ENCODE measurements around the gene MEDAG.

MEDAG gene

GRCh38 chr13:30872685-30873461 lies 33.2 kb upstream of the MEDAG start:
- peak; percentile 73 for DNase-seq (ENCODE audit: low spot score)

- no peak for DNase-seq (ENCODE audit: low spot score)
Measured at GRCh38 chr13:30873499-30873898, 32.6 kb upstream of the MEDAG start.

- DNase-seq (ENCODE audit: low spot score): no peak
Measured at GRCh38 chr13:30874111-30874510, 32.0 kb upstream of the MEDAG start.

- no peak for DNase-seq (ENCODE audit: low spot score)
Measured at GRCh38 chr13:30874561-30874960, 31.5 kb upstream of the MEDAG start.

GRCh38 chr13:30877335-30877734 lies 28.7 kb upstream of the MEDAG start:
- DNase-seq (ENCODE audit: low spot score): no peak

- no peak for DNase-seq (ENCODE audit: low spot score)
Measured at GRCh38 chr13:30880151-30880855, 25.8 kb upstream of the MEDAG start.

- no peak for DNase-seq (ENCODE audit: low spot score)
Measured at GRCh38 chr13:30880856-30881155, 25.3 kb upstream of the MEDAG start.

GRCh38 chr13:30881191-30881651 lies 24.9 kb upstream of the MEDAG start:
- no peak for DNase-seq (ENCODE audit: low spot score)

GRCh38 chr13:30882026-30882850 lies 23.8 kb upstream of the MEDAG start:
- no peak for DNase-seq (ENCODE audit: low spot score)

- no peak for DNase-seq (ENCODE audit: low spot score)
Measured at GRCh38 chr13:30882996-30883766, 22.9 kb upstream of the MEDAG start.

- DNase-seq (ENCODE audit: low spot score): no peak
Measured at GRCh38 chr13:30884543-30884942, 21.5 kb upstream of the MEDAG start.

GRCh38 chr13:30889196-30889690 lies 16.8 kb upstream of the MEDAG start:
- no peak for DNase-seq (ENCODE audit: low spot score)

GRCh38 chr13:30892966-30893365 lies 13.1 kb upstream of the MEDAG start:
- DNase-seq (ENCODE audit: low spot score): peak; percentile 82

GRCh38 chr13:30895773-30896172 lies 10.3 kb upstream of the MEDAG start:
- DNase-seq (ENCODE audit: low spot score): no peak

- DNase-seq (ENCODE audit: low spot score): no peak
Measured at GRCh38 chr13:30898070-30898469, 8.0 kb upstream of the MEDAG start.

- DNase-seq (ENCODE audit: low spot score): no peak
Measured at GRCh38 chr13:30898678-30899241, 7.3 kb upstream of the MEDAG start.

GRCh38 chr13:30900436-30900835 lies 5.6 kb upstream of the MEDAG start:
- no peak for DNase-seq (ENCODE audit: low spot score)

GRCh38 chr13:30900952-30901749 lies 4.9 kb upstream of the MEDAG start:
- DNase-seq (ENCODE audit: low spot score): no peak

GRCh38 chr13:30904043-30904442 lies 2.0 kb upstream of the MEDAG start:
- no peak for DNase-seq (ENCODE audit: low spot score)

GRCh38 chr13:30906411-30907051 lies 460 bp downstream of the MEDAG start:
- DNase-seq (ENCODE audit: low spot score): peak; percentile 52

Measured in ecto neural progenitor cell (in vitro differentiated cells).